ENCODE measurements around the gene BEND2. TPM values are rescaled to one million over a fixed set of nuclear protein-coding genes. Genes with fewer than 3 reads are reported as not detected.

BEND2 gene
- total RNA-seq, 1 experiment from 2014 or later = not detected

DNA sequence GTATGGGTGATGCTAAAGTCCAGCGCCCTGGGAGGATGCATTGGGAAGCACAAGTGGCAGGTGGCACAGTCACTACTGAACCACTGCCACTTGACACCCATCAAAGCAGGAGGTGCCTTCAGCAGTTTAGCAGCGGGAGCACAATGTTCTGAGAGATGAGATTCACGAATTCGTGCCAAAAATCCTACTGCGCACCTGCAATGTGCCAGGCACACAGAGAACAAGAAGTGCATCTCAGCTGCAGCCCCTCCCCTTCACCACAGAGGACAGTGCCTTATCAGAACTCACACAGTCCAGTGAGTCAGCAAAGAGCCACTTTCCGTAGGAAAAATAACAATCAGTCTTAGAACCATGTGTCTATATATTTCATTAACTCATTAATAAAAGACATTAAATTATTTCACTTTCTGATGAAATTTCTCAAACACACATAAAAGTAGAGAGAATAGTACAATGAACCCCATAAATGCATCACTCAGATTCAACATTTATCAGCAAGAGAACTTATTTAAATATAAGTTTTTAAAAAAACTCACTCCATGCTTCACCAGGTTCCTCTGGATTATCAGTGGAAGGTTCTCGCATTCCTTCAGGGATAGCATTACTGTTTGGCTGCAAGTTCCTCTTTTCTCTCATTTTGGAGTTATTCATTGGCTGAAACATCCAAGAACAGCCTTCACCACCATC lies 47.0 kb downstream of the BEND2 start:
- Histone ChIP-seq H2AFZ (ENCODE audit: low read depth, low read length, poor library complexity, severe bottlenecking) (no peak overlapping the region), H3K9me2 (ENCODE audit: insufficient read depth) (no peaks in the 10 kb centered on the region), H3K9me3 (ENCODE audit: control insufficient read depth in 1 of 2, insufficient read depth in 1 of 2, low read depth in 1 of 2, low read length in 2 of 2) (no peaks in the 10 kb centered on the region), H3K27ac (ENCODE audit: low read depth, low read length) (no peak overlapping the region), H3K4me1 (ENCODE audit: control insufficient read depth in 1 of 2, insufficient read depth in 2 of 2, low read length in 2 of 2) (no peaks in the 10 kb centered on the region), H3K9ac (ENCODE audit: low read length) (no peak overlapping the region), H3K36me3 (ENCODE audit: control insufficient read depth in 1 of 2, insufficient read depth in 2 of 2, low read length in 2 of 2) (no peaks in the 10 kb centered on the region), H3K4me2 (ENCODE audit: low read length) (no peak overlapping the region), H3K79me2 (ENCODE audit: insufficient read depth, low read length) (no peaks in the 10 kb centered on the region), H3K27me3 (ENCODE audit: insufficient read depth, low read length) (peaks cover 7% of the 10 kb centered on the region; the same call in 1 of the 2 replicates), H4K20me1 (ENCODE audit: insufficient read depth) (no peaks in the 10 kb centered on the region), H3K4me3 (replicated peaks in 1 of 2; ENCODE audit: low read depth in 1 of 2, low read length in 2 of 2) (no peak overlapping the region)
- CTCF ChIA-PET = no interaction called here
- RAD21 ChIA-PET (ENCODE audit: low non-redundant PET in 1 of 2, low total read pairs in 2 of 2, uncharacterized antibody in 2 of 2, unreplicated experiment in 2 of 2) = no interaction called here
- POLR2A ChIA-PET = no interaction called here
- no peak for TF ChIP-seq FOSL1 (IDR thresholded peaks at IDR 0.05; ENCODE audit: low read depth)
- TF ChIP-seq SRF (IDR thresholded peaks at IDR 0.05; ENCODE audit: low read depth) = no peak
- TF ChIP-seq EZH2 (IDR thresholded peaks at IDR 0.05) = no peak
- TF ChIP-seq, protein P1, sequence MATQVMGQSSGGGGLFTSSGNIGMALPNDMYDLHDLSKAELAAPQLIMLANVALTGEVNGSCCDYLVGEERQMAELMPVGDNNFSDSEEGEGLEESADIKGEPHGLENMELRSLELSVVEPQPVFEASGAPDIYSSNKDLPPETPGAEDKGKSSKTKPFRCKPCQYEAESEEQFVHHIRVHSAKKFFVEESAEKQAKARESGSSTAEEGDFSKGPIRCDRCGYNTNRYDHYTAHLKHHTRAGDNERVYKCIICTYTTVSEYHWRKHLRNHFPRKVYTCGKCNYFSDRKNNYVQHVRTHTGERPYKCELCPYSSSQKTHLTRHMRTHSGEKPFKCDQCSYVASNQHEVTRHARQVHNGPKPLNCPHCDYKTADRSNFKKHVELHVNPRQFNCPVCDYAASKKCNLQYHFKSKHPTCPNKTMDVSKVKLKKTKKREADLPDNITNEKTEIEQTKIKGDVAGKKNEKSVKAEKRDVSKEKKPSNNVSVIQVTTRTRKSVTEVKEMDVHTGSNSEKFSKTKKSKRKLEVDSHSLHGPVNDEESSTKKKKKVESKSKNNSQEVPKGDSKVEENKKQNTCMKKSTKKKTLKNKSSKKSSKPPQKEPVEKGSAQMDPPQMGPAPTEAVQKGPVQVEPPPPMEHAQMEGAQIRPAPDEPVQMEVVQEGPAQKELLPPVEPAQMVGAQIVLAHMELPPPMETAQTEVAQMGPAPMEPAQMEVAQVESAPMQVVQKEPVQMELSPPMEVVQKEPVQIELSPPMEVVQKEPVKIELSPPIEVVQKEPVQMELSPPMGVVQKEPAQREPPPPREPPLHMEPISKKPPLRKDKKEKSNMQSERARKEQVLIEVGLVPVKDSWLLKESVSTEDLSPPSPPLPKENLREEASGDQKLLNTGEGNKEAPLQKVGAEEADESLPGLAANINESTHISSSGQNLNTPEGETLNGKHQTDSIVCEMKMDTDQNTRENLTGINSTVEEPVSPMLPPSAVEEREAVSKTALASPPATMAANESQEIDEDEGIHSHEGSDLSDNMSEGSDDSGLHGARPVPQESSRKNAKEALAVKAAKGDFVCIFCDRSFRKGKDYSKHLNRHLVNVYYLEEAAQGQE (IDR thresholded peaks at IDR 0.05; ENCODE audit: low read depth) = no peak
- TF ChIP-seq EGR1 (IDR thresholded peaks at IDR 0.05; ENCODE audit: low read depth) = no peak
- no peak for TF ChIP-seq POLR2A (IDR thresholded peaks at IDR 0.05; ENCODE audit: borderline replicate concordance, extremely low read depth, insufficient read depth, insufficient read length)
- intact Hi-C loops (cut with micrococcal nuclease) = no loop called here
- BruUV-seq (replicated peaks) = no TSS peak
- ATAC-seq (no peak), DNase-seq (ENCODE audit: low read depth, low spot score) (no peak)

GRCh38 chrX:18172970-18173369 lies 47.7 kb downstream of the BEND2 start:
- TF ChIP-seq, protein P1 (IDR thresholded peaks at IDR 0.05; ENCODE audit: low read depth) = no peak
- TF ChIP-seq CBX3 (IDR thresholded peaks at IDR 0.05; ENCODE audit: low read depth) = no peak
- TF ChIP-seq JUND (IDR thresholded peaks at IDR 0.05) = no peak
- no peak for TF ChIP-seq POLR2AphosphoS5 (IDR thresholded peaks at IDR 0.05; ENCODE audit: low read depth, low read length)
- no peak for TF ChIP-seq POLR2A (IDR thresholded peaks at IDR 0.05; ENCODE audit: borderline replicate concordance, extremely low read depth, insufficient read depth, insufficient read length)
- TF ChIP-seq SIN3A (IDR thresholded peaks at IDR 0.05; ENCODE audit: low read depth) = no peak
- TF ChIP-seq SRF (IDR thresholded peaks at IDR 0.05; ENCODE audit: low read depth) = no peak
- TF ChIP-seq, protein P2, sequence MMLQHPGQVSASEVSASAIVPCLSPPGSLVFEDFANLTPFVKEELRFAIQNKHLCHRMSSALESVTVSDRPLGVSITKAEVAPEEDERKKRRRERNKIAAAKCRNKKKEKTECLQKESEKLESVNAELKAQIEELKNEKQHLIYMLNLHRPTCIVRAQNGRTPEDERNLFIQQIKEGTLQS (IDR thresholded peaks at IDR 0.05) = no peak
- CTCF ChIA-PET = no interaction called here

More at GRCh38 chrX:18172970-18173369, 47.7 kb downstream of the BEND2 start:
- Histone ChIP-seq H3K36me3 (ENCODE audit: control insufficient read depth in 1 of 2, insufficient read depth in 2 of 2, low read length in 2 of 2) (no peaks in the 10 kb centered on the region), H2AFZ (ENCODE audit: low read depth, low read length, poor library complexity, severe bottlenecking) (no peak overlapping the region), H3K9me3 (ENCODE audit: control insufficient read depth in 1 of 2, insufficient read depth in 1 of 2, low read depth in 1 of 2, low read length in 2 of 2) (no peaks in the 10 kb centered on the region), H3K4me2 (ENCODE audit: low read length) (no peak overlapping the region), H3K4me3 (replicated peaks in 1 of 2; ENCODE audit: low read depth in 1 of 2, low read length in 2 of 2) (no peak overlapping the region), H3K4me1 (ENCODE audit: control insufficient read depth in 1 of 2, insufficient read depth in 2 of 2, low read length in 2 of 2) (no peaks in the 10 kb centered on the region), H3K27ac (ENCODE audit: low read depth, low read length) (no peak overlapping the region), H3K9ac (ENCODE audit: low read length) (no peak overlapping the region), H3K27me3 (ENCODE audit: insufficient read depth, low read length) (peaks cover 7% of the 10 kb centered on the region; the same call in 1 of the 2 replicates), H3K9me2 (ENCODE audit: insufficient read depth) (no peaks in the 10 kb centered on the region), H3K79me2 (ENCODE audit: insufficient read depth, low read length) (no peaks in the 10 kb centered on the region), H4K20me1 (ENCODE audit: insufficient read depth) (no peaks in the 10 kb centered on the region)
- DNase-seq (ENCODE audit: low read depth, low spot score) (no peak), ATAC-seq (no peak)
- ChIA-PET POLR2A (no interaction called here), RAD21 (ENCODE audit: low non-redundant PET in 1 of 2, low total read pairs in 2 of 2, uncharacterized antibody in 2 of 2, unreplicated experiment in 2 of 2) (no interaction called here)
- intact Hi-C loops (cut with micrococcal nuclease) = no loop called here
- BruUV-seq (replicated peaks) = no TSS peak

Data from HCT116 (cell line).